Stimulated activated naive CD8-positive, alpha-beta T cell treated with anti-CD3 and anti-CD28 coated beads, Interleukin-15, Interleukin-2, amounts not matched to agents 100 U/mL and 50 U/mL, for 24 hours (primary cell): ENCODE results near the gene CCNJL.
"Not testable (repeated sequence)": the region's sequence is repeated elsewhere in the genome, so short reads cannot be mapped to it uniquely, and the experiment has no call there.

Experiments used
- ATAC-seq: fragments of 150-1000 bp; cut with Tn5 transposase; one replicate; pipeline ENCODE4 v1.10.0; 2021
- DNase-seq: peaks from one replicate; pipeline ENCODE4 v3.0.0; 2021

The CCNJL gene

DNA sequence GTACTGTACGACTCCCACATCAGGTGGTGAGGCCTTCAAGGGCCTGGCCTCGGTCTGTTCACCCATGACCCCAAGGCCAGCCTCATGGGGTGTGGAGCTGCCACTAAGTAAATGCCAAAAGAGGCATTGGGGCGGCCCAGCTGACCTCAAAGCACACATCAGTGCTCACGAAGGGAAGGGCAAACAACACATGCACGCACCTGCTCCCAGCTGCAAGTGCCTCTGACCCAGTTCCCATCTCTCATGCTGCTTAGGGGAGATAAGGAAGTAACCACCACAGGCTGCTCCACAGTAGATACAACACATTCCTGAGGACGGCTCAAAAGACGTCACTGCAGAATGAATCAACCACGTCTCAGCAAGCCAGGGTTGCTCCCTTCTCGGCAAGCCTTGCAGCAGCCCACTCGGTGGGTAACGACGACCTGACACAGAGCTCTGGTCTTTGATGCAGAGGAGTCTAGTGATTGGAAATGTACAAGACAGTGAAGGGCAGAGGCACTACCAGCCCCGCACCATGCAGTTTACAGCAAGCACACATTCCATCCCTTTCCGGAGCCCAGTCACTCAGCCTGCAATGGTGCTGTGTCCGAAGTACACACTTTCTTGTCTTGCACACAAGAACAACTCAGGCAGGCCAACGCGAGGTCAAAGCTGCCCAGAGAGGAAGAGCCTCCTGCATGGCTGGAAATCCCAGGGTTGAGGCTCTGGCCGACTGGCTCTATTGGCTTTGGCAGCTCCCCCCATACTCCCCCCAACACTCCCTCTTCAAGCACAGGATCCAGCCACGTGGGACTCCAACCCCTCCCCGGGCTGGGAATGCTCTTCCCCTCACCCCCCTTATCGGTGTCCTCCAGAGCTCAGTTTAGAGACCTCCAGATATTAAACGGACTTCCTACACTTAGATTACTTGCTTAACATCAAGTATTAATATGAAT is 51.2 kb downstream of the CCNJL start:
- ATAC-seq (peak; percentile 41), DNase-seq (no peak)

DNA sequence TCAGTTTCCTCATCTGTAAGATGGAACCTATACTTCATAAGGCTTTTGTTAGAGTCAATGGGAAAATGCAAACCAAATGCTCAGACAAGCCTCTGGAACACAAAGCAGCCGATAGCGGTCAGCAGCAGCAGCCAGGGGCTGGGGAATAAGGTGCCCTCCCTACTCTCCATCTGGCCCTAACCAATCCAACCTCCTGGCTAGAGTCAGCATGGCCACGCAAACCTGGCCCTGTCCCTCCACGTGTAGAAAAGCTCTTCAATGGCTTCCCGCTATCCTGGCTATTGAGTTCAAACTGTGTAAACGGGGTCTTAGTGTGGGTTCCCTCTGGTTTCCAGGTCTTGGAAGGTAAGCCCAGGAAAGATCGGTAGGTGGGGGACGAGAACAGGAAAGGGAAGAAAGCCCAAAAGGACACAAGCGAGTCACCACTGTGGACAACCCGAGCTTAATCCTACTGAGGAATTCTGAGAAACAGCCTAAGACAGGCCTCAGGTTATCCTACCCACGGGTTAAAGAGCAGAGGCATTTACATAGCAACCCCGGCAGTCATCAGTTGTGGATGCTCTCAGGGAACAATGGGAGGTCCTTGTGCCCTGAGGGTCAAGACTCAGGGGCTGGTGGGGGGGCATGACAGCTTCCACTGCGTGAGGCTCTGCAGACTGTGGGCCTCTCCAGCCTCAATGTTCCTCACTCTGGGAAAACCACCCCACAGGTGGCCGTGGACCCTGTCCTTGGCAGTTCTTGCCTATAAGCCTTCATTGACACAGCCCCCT is 52.2 kb downstream of the CCNJL start:
- DNase-seq (no peak), ATAC-seq (no peak)

DNA sequence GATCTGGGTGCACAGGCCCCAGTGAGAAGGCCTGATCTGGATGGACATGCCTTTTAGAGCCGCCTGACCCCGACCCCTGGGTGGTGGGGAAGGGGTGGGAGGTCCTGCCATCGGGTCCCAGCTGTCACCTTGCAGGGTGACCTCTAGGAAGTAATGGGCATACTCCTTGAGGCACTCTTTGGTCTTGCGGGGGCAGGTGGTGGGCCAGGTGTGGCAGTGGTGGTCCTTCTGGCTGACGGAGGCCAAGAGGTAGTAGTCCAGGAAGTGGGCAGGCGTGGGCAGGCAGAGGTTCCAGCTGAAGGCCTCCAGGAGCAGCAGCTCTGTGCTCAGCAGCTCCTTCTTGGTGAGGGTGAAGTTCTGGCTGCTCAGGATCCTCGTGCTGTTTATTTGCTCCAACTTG is 53.0 kb downstream of the CCNJL start:
- ATAC-seq (no peak), DNase-seq (no peak)

DNA sequence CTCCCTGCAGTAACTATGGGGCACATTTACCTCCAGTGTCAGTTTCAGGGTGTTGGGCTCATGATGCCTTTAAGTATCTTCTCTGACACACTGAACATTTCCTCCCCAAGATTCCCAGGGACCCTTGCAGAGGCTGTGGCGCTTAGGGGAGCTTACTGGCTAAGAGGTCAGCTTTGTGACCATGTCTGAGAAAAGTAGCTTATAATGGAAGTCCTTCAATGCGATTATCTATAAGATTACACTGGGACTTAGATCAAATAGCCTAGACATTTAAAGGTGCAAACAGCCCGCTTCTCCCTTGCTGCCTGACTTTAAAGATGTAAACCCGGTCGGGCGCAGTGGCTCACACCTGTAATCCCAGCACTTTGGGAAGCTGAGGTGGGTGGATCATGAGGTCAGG is 57.7 kb downstream of the CCNJL start:
- no peak for ATAC-seq
- DNase-seq = no peak

DNA sequence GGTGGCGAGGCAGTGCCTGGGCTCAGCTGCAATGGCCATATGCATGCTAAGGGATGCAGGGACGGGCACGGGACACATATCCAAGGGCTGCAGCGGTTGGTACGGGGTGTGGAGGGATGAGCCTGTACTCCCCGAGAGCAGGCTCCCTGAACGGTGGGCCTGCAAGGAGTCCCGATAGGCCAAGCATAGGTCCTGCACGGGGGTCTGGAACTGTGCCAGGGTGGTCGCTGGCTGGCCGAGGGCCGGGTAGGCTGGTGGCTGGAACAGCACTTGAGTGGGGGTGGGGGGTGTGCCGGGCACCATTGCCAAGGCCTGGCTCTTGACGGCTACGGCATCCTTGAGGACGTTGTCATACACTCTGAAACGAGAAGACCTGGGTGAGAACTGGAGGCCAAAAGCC is 58.9 kb downstream of the CCNJL start:
- peak; percentile 19 for ATAC-seq

DNA sequence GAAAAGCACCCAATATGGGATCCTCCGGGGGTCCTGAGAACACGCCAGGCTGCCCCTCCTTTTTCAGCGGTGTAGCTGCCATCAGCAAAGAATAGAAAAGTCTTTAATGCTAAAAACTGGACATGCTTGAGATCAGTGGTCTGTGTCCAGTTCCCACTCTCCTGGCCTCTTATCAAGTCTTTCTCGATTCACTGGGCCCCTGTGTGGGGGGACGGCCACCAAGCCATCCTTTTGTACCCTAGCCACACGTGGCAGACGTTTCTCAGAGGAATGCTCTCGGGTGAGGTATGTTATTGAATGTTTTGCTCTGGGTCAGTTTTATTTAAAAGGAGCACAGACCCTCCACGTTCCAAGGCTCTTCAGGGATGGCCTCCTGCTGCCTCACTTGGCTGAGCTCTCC is 59.4 kb downstream of the CCNJL start:
- ATAC-seq (no peak), DNase-seq (no peak)

More for the DNA sequence above, 58.9 kb downstream of the CCNJL start:
- DNase-seq = no peak

DNA sequence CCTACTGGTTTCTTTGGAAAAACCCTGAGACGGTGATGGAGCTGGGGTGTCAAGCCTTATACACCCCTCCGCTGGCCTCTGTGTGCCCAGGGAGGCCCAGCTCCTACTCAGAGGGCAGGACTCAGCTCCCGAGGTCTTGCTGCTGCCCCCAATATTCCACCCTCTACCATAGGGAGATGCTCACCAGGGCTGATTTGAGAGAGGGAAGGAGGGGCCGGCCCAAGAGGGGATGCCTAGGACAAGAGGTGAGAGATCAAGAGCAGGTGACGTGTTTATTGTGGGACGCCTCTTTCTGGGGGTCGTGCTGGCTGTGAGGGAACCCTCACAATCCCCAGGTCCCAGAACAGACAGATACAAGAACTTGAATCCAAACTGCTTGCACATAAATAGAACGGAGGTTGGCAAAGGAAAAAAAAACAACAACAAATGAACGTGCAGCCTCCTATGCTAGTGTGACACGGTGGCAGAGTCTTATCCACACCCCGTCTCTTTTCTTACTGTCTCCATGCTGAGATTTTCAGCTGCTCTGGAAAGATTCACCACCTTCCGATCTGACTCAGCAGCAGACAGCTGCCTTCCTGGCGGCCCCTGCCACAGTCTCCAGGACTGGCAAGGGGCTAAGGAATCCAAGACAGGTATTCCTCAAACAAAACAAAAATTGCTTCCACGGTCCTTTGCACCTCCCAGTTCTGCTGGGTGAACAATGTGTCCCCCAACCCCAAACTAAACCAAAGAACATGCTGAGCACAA is 60.8 kb downstream of the CCNJL start:
- ATAC-seq (no peak), DNase-seq (no peak)

DNA sequence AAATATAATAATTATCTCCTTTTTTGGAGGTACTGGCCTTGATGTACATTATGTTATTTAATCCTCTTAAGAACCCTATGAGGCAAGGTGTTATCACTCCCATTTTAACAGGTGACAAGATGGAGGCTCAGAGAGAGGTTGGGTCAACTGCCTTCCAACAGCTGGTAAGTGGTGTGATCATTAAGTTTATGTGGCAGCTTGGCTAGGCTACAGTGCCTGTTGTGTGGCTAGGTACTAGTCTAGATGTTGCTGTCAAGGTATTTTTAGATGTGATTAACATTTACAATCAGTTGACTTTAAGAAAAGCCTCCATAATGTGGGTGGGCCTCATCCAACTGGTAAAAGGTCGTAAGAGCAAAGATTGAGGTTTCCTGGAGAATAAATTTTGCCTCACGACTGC is 61.5 kb downstream of the CCNJL start:
- DNase-seq (no peak), ATAC-seq (no peak)

DNA sequence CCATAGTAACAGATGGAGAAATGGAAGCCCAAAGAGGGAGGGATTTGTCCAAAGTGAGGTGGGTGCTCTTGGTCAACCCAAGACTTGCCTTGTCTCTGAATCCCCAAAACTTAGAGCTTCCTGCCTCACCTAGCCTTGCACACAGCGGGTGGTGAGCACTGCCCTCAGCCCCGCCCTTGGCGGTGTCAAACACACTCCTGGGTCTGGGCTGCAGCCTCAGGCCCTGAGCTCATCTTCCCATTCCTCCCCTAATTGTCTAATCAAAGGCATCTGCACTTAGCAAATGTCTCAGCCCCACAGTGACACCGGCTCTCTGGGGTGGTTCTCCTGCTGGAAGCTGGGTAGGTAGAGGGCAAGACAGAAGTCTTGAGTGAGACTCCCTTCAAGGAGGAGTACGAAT is 62.1 kb downstream of the CCNJL start:
- no peak for DNase-seq
- no peak for ATAC-seq

DNA sequence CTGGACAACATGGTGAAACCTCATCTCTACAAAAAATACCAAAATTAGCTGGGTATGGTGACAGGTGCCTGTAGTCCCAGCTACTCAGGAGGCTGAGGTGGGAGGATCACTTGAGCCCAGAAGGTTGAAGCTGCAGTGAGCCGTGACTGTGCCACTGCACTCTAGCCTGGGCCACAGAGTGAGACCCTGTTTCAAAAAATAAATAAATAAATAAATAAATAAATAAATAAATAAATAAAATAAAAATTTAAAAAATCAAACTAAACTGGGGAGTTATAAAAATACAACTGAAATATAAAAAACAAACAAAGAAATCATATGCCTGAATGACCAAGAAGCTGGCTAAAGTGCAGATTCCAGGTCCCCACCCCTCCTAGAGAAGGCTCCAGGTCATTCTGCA is 62.8 kb downstream of the CCNJL start:
- ATAC-seq, DNase-seq: not testable (repeated sequence)

DNA sequence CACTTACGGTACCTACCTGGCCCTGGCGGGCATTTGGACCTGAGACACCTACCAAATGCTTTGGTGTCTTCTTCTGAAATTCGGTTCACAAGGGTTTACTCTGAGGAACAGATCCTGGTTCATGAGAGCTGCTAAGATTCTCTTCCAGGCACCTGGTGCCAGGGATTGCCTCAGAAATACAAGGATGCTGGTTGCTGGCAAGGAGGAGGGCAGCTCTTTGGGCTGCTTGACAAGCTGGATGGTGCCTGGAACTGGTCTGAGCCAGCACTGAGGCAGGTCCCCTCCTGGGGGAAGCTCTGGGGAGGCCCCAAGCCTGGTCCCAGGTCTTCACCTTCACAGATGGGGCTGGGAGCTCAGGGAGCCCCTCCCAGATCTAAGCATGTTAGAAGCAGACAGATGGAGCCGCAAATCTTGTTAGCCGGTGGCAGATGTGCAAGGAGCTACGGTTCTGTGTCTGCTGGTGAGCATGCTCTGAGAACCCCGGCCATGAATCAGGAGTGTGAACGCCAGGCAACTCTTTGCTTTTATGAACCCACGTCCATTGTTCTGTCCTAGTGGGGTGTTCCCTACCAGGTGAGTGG is 66.8 kb downstream of the CCNJL start:
- DNase-seq (no peak), ATAC-seq (no peak)

DNA sequence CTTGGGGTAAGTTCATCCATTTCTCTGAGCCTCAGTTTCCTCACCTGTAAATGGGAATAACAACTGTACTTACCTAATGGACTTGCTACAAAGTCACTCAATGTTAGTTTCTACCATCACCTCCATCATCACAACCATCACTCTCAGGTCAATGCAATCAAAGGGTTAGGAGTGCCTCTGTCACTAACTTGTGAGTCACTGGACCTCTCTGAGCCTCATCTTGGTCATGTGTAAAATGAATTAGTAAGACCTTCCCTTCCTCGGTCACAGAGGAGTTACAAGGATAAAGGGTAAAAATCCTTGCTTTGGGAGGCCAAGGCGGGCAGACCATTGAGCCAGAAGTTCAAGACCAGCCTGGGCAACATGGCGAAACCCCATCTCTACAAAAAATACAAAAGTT is 70.2 kb downstream of the CCNJL start:
- ATAC-seq (no peak), DNase-seq (no peak)

DNA sequence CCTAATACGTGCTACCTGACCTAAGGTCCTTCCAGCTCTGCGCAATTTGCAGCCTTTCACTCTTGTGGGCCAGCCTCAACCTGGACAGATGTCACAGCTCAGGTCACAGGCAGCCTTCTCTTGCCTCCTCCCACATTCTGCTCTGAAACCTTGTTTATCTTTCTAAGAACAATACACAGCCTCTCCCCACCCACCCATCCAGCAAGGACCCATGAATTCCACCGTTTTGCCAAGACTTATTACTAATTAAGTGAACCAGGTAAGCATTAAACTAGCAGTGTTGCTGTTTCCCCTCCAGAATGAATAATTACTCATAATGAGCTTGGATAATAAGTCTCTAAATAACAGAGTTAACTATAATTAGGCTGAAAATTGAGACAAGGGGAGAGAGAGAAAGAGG is 72.0 kb downstream of the CCNJL start:
- ATAC-seq = no peak
- DNase-seq = no peak

DNA sequence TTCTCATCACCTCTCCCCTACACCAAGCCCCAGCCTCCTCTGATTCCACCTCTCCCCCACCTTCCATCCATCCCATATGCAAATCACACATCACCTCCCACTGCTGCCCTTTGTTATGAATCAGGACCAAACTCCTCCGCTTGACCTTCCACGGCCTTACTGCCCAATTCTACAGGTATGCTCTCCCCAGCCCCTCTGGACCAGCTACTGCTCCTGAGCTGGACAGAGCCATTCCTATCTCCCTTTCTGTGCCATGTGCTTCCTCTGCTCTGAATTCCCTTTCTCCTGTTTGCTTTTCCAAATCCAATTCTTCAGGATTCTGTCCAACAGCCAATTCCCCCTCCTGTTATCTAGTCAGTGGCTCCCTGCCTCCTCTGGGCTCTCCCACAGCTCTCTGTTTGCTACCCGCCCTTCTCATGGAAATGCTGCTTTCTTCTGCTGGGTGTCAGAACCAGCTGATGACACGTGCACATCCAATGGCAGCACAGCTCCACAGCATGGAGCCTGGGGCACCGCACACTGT is 74.7 kb downstream of the CCNJL start:
- ATAC-seq (no peak), DNase-seq (no peak)

DNA sequence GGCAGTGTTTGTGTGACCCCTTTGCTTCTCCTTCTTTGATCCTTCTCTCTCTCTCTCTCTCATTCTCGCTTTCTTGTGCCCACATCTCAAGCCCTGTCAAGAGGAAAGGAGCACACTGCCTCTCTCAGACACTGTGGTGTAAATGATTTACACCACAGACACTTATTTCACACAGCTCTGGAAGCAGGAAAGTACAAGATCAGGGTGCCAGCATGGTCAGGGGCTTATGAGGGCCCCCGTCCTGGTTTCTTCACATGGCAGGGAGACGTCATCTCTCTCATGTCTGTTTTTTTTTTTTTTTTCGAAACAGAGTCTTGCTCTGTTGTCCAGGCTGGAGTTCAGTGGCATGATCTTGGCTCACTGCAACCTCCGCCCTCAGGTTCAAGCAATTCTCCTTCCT is 76.6 kb downstream of the CCNJL start:
- DNase-seq (no peak), ATAC-seq (no peak)

DNA sequence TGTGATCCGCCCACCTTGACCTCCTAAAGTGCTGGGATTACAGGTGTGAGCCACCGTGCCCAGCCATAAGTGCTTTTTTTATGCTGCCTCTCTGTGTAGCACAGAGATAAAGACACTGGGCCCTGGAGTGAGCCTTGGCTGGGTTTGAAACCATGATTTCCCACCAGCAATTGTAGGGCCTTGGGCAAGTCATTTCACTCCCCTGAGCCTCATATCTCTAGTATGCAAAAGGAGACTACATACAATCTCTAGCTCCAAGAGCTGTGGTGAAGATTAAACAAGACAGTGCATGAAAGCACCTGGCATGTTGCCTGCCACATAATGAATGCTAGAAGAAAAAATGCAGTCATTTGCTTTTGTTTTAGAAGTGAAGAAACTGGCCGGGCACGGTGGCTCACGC is 79.1 kb downstream of the CCNJL start:
- no peak for ATAC-seq
- DNase-seq = no peak

DNA sequence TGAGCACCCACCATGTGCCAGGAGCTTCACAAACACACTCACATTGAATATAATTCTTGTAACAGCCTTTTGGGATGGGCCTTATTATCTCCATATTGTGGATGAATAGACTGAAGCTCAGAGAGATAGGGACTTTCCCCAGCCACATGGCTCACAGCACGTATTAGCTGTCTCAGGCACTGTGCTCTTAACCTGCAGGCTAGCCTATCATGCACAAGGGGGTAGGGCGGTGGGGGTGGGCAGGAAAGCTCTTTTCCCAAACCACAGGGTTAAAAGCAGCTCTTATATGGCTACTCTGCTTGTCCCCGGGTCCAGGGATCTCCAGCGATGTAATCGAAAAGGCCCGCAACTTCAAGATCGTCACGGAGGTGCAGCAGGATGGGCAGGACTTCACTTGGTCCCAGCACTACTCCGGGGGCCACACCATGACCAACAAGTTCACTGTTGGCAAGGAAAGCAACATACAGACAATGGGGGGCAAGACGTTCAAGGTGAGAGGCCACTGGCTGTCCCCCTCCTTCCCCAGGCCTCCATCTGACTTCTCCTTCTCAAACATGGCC is 80.5 kb downstream of the CCNJL start:
- DNase-seq (no peak), ATAC-seq (no peak)

DNA sequence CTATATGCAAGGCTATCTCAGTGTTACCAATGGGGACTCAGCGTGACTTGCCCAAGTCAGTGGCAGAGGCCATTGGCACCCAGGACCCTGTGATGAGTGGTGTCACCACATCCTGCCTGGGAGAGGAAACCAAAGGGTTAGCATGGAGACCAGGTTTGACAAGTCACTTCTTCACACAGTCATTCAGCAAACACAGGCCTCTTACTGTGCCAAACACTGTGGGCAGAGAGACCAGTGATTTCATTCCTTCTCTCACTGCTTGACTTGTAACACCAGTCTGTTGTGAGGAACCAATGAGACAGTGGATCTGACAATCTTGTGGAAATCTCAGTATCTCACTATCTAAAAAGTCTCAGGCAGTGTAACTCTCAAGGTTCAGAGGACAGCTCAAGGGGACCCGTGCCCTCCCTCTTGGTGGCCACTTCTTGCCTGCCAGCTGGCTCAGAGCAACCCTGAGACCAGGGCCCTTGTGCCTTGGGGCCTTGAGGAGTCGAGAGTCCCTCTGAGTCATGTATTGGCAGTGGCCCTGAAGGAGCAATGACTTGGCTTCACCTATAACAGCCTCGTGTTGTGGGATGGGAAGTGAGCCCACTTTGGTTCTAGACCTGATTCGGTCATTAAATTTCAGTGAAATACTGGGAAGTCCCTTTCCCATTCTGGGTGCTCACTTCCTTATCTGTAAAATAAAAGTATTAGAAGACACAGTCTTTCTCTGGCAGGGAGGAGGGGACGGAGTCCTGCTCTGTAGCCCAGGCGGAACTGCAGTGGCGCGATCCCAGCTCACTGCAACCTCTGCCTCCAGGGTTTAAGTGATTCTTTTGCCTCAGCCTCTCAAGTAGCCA is 81.5 kb downstream of the CCNJL start:
- peak; percentile 57 for ATAC-seq
- DNase-seq = no peak

DNA sequence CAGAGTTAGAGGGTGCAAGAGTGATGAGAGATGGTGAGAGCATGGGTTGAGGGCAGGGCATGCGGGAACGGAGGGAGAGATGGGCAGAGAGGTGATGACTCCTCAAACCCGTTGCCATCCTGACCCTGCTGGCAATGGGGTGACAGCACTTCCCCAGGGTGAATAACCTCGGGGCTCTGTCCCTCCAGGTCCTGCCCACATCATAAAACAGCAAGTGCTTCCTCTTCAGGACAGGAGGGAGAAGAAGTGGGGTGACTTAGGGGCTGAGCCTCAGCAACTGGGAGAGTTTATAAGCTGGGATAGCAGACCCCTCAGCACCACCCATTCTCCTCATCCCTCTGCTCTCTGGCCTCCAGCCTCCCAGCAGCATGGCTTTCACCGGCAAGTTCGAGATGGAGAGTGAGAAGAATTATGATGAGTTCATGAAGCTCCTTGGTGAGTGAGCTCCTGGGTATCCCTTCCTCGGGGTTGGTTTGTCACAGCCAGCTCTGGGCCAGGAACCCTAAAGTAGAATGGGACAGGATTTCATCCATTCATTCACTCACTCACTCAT is 83.1 kb downstream of the CCNJL start, which contains the start of gene FABP6:
FABP6 (plus strand) TSS at position 317 of the 553 bp plus-strand sequence; CDS start at position 369, 52 bp downstream.
- ATAC-seq (no peak), DNase-seq (no peak)

DNA sequence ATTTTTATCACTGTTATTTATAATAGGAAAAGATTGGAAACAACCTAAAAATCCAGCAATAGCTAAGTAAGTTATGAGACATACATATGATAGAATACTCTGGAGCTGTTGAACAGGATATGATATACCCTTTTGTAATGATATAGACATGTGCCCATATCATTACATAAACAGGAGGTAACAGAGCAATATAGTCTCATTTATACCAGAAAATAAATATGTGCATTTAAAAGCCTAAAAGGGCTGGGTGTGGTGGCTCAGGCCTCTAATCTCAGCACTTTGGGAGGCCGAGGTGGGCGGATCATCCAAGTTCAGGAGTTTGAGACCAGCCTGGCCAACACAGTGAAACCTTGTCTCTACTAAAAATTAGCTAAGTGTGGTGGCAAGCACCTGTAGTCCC is 85.4 kb downstream of the CCNJL start:
- no peak for DNase-seq
- ATAC-seq = no peak
